H1 (cell line): ENCODE results near the gene BAG2. TPM values are rescaled to one million over a fixed set of nuclear protein-coding genes. Genes with fewer than 3 reads are reported as not detected.

Source experiments
- CTCF ChIA-PET: fragments of 300-600 bp; sonication (Branson Sonifier 250); formaldehyde crosslinking; loops from one replicate; lab custom pipeline; 2021; ENCODE audit not compliant: partially characterized antibody; lab: Charles Lee
- POLR2A ChIA-PET: fragments of 300-600 bp; sonication (Branson Sonifier 250); formaldehyde crosslinking; loops from one replicate; lab custom pipeline; 2021; ENCODE audit warnings: inconsistent platforms; ENCODE audit not compliant: partially characterized antibody; lab: Charles Lee
- DNase-seq, 2 experiments: peaks; one replicate each; pipeline versions ENCODE4 v3.0.0 to v3.0.0-alpha.2; 2010 to 2022; ENCODE audit warnings: low spot score in 2 of 2, low read depth in 1 of 2, mixed read lengths in 1 of 2
- FAIRE-seq: peaks from 2 replicates; lab custom pipeline; 2011; peaks lifted over from hg19 to GRCh38; lab: Jason Lieb, UNC
- H2AFZ ChIP-seq: 2 replicates; pipeline ENCODE4 v1.8.1; 2012; ENCODE audit warnings: low read length, inconsistent platforms
- H2AK5ac ChIP-seq: 2 replicates; pipeline ENCODE4 v1.6.1; 2013; ENCODE audit warnings: low read depth, low read length
- H2BK120ac ChIP-seq: replicated peaks from 2 replicates; pipeline ENCODE3; 2013; ENCODE audit warnings: low read depth, low read length, inconsistent platforms
- H2BK12ac ChIP-seq: 2 replicates; pipeline ENCODE4 v1.6.1; 2013; ENCODE audit warnings: low read depth, low read length
- H2BK15ac ChIP-seq: 2 replicates; pipeline ENCODE4 v1.6.1; 2013; ENCODE audit warnings: low read length
- H2BK20ac ChIP-seq: 2 replicates; pipeline ENCODE4 v1.6.1; 2013; ENCODE audit warnings: low read length
- H2BK5ac ChIP-seq: 2 replicates; pipeline ENCODE4 v1.6.1; 2013; ENCODE audit warnings: low read depth, low read length
- H3K14ac ChIP-seq: 2 replicates; pipeline ENCODE4 v1.6.1; 2013; ENCODE audit warnings: inconsistent platforms; ENCODE audit not compliant: insufficient read length
- H3K18ac ChIP-seq: 2 replicates; pipeline ENCODE4 v1.6.1; 2013; ENCODE audit warnings: low read length; ENCODE audit errors: extremely low read depth
- H3K23ac ChIP-seq: 2 replicates; pipeline ENCODE4 v1.6.1; 2013; ENCODE audit warnings: inconsistent platforms; ENCODE audit not compliant: insufficient read length
- H3K23me2 ChIP-seq: 2 replicates; pipeline ENCODE4 v1.6.1; 2013; ENCODE audit warnings: low read depth, low read length
- H3K27ac ChIP-seq: 2 replicates; pipeline ENCODE4 v1.6.1; 2011; ENCODE audit warnings: low read depth, low read length, inconsistent platforms
- H3K27me3 ChIP-seq, 4 experiments: replicated peaks in 1 of 4; 1 replicate in 1 of 4; 2 replicates in 3 of 4; pipeline versions ENCODE4 v1.6.1 to v1.8.1; 2011 to 2013; ENCODE audit warnings: low read length in 3 of 4, mild to moderate bottlenecking in 3 of 4, inconsistent platforms in 2 of 4, mixed read lengths in 2 of 4, moderate library complexity in 1 of 4; ENCODE audit not compliant: control insufficient read depth in 3 of 4, insufficient read depth in 3 of 4; ENCODE audit errors: extremely low read depth in 1 of 4
- H3K36me3 ChIP-seq, 4 experiments: 2 replicates each; pipeline versions ENCODE4 v1.6.1 to v1.8.1; 2011 to 2013; ENCODE audit warnings: mild to moderate bottlenecking in 4 of 4, low read length in 3 of 4, moderate library complexity in 2 of 4, control low read depth in 1 of 4, inconsistent platforms in 1 of 4; ENCODE audit not compliant: insufficient read depth in 4 of 4, control insufficient read depth in 2 of 4
- H3K4ac ChIP-seq: replicated peaks from 2 replicates; pipeline ENCODE3; 2013; ENCODE audit warnings: low read length, low read depth, mixed read lengths, inconsistent platforms; ENCODE audit not compliant: insufficient read length
- H3K4me1 ChIP-seq, 4 experiments: replicated peaks in 1 of 4; 1 replicate in 1 of 4; 2 replicates in 3 of 4; pipeline versions ENCODE4 v1.6.1 to v1.8.1; 2011 to 2013; ENCODE audit warnings: low read length in 3 of 4, inconsistent platforms in 2 of 4, mixed read lengths in 1 of 4; ENCODE audit not compliant: insufficient read depth in 4 of 4, control insufficient read depth in 3 of 4
- H3K4me2 ChIP-seq, 2 experiments: 2 replicates each; pipeline versions ENCODE4 v1.6.1 to v1.8.1; 2011 to 2013; ENCODE audit warnings: low read depth in 2 of 2, low read length in 2 of 2, control low read depth in 1 of 2, inconsistent platforms in 1 of 2, mild to moderate bottlenecking in 1 of 2; ENCODE audit not compliant: insufficient read depth in 1 of 2
- H3K4me3 ChIP-seq, 4 experiments: fragments of 200-600, 300-600 bp in 1 of 4; sonication (generic), shearing (Covaris generic), sonication (Bioruptor Twin) in 1 of 4; 2 replicates each; pipeline versions ENCODE4 v1.5.1 to v1.8.1; 2011 to 2016; ENCODE audit warnings: low read length in 4 of 4, low read depth in 3 of 4, control low read depth in 2 of 4, inconsistent platforms in 2 of 4, mild to moderate bottlenecking in 2 of 4, mixed read lengths in 1 of 4, moderate library complexity in 1 of 4; ENCODE audit not compliant: insufficient read depth in 2 of 4; ENCODE audit errors: extremely low read depth in 1 of 4
- H3K56ac ChIP-seq: replicated peaks from 2 replicates; pipeline ENCODE3; 2013; ENCODE audit warnings: low read depth, mild to moderate bottlenecking, mixed read lengths, low read length, inconsistent platforms; ENCODE audit not compliant: insufficient read length
- H3K79me1 ChIP-seq: 2 replicates; pipeline ENCODE4 v1.6.1; 2013; ENCODE audit warnings: low read depth, low read length, control low read depth
- H3K79me2 ChIP-seq, 2 experiments: 2 replicates each; pipeline versions ENCODE4 v1.6.1 to v1.8.1; 2012 to 2013; ENCODE audit warnings: low read length in 2 of 2, mild to moderate bottlenecking in 2 of 2, inconsistent platforms in 1 of 2; ENCODE audit not compliant: insufficient read depth in 2 of 2, control insufficient read depth in 1 of 2
- H3K9ac ChIP-seq, 4 experiments: replicated peaks in 1 of 4; 1 replicate in 1 of 4; 2 replicates in 3 of 4; pipeline versions ENCODE4 v1.6.1 to v1.8.1; 2011 to 2013; ENCODE audit warnings: low read depth in 3 of 4, low read length in 3 of 4, control low read depth in 2 of 4, mild to moderate bottlenecking in 2 of 4, moderate library complexity in 2 of 4, inconsistent platforms in 1 of 4; ENCODE audit errors: extremely low read depth in 1 of 4
- H3K9me3 ChIP-seq, 2 experiments: 2 replicates each; pipeline versions ENCODE4 v1.6.1 to v1.8.1; 2012 to 2013; ENCODE audit warnings: mild to moderate bottlenecking in 2 of 2, moderate library complexity in 2 of 2, control low read depth in 1 of 2, inconsistent platforms in 1 of 2, low read depth in 1 of 2, low read length in 1 of 2, mixed read lengths in 1 of 2; ENCODE audit not compliant: insufficient read depth in 2 of 2
- H4K20me1 ChIP-seq, 2 experiments: replicated peaks in 1 of 2; 2 replicates each; pipeline versions ENCODE3 to v1.8.1; 2011 to 2013; ENCODE audit warnings: inconsistent platforms in 2 of 2, low read length in 2 of 2, mild to moderate bottlenecking in 1 of 2; ENCODE audit not compliant: insufficient read depth in 2 of 2, control insufficient read depth in 1 of 2
- H4K5ac ChIP-seq: 2 replicates; pipeline ENCODE4 v1.6.1; 2013; ENCODE audit warnings: low read length, low read depth, mixed read lengths, inconsistent platforms; ENCODE audit not compliant: insufficient read length
- H4K8ac ChIP-seq: 2 replicates; pipeline ENCODE4 v1.8.0; 2013; ENCODE audit warnings: mild to moderate bottlenecking, moderate library complexity, low read length, inconsistent platforms; ENCODE audit not compliant: insufficient read depth; ENCODE audit errors: extremely low read depth
- H4K91ac ChIP-seq: replicated peaks from 2 replicates; pipeline ENCODE3; 2013; ENCODE audit warnings: low read length, mixed read lengths, inconsistent platforms; ENCODE audit not compliant: insufficient read length
- CBX5 ChIP-seq: fragments of 300-800, 300-1000 bp; sonication (generic); IDR thresholded peaks from 2 replicates; pipeline ENCODE4 v1.7.1; 2016; ENCODE audit warnings: antibody characterized with exemption, low read length, low read depth
- CHD1 ChIP-seq: IDR thresholded peaks from 2 replicates; pipeline ENCODE4 v1.6.1; 2012; ENCODE audit warnings: low read depth, low read length, improper control_type of control experiment
- CTBP2 ChIP-seq: IDR thresholded peaks from 2 replicates; pipeline ENCODE4 v1.7.0; 2011; ENCODE audit warnings: borderline replicate concordance, mild to moderate bottlenecking, moderate library complexity, mixed read lengths, low read length; ENCODE audit not compliant: insufficient read depth, insufficient read length
- FOSL1 ChIP-seq: IDR thresholded peaks from 2 replicates; pipeline ENCODE4 v1.6.1; 2011; ENCODE audit warnings: mild to moderate bottlenecking, low read depth, low read length, moderate library complexity; ENCODE audit not compliant: insufficient read depth
- KDM5A ChIP-seq: fragments of 200-600 bp; IDR thresholded peaks from 2 replicates; pipeline ENCODE4 v1.7.1; 2012; ENCODE audit warnings: mild to moderate bottlenecking, low read length, inconsistent platforms, mixed read lengths
- SIRT6 ChIP-seq: IDR thresholded peaks from one replicate; pipeline ENCODE4 v1.7.1; 2012; ENCODE audit warnings: low read length, inconsistent platforms
- TEAD4 ChIP-seq: IDR thresholded peaks from 2 replicates; pipeline ENCODE4 v1.6.1; 2012; ENCODE audit warnings: low read depth, low read length, inconsistent platforms, mixed read lengths
- WGBS, 2 experiments: shearing (Covaris generic) in 1 of 2; methylation state at CpG; one replicate each; pipeline versions ENCODE4 v1.1.6 to v1.1.7; 2013 to 2015; ENCODE audit warnings: low lambda C conversion rate in 2 of 2, mixed read lengths in 2 of 2, inconsistent platforms in 1 of 2, low coverage in 1 of 2, missing lambda C conversion rate in 1 of 2; ENCODE audit not compliant: insufficient replicate concordance in 2 of 2, insufficient coverage in 1 of 2, insufficient read length in 1 of 2; ENCODE audit errors: extremely low coverage in 1 of 2, missing lambda C conversion rate in 1 of 2; 5-methylcytosine and 5-hydroxymethylcytosine counted together
- polyA plus RNA-seq, 7 experiments: library from polyadenylated mRNA; depleted of rRNA in 3 of 7; stranded (reverse) in 5 of 7; unstranded in 2 of 7; fragments of >200 nt in 5 of 7; fragments of 200-250 nt in 2 of 7; gene quantifications; 1 replicate in 5 of 7; 2 replicates in 1 of 7; 4 replicates in 1 of 7; pipeline versions ENCODE4 v1.2.1 to v1.2.3, GENCODE V29; 2011 to 2013; ENCODE audit warnings: missing spikeins in 2 of 7, mixed read lengths in 2 of 7
- total RNA-seq: library from RNA; stranded (reverse); fragmentation: NEBNext Ultra II Directional; extraction: Animal tissue kit (Norgen Biotek cat#: 25700); gene quantifications from 2 replicates; pipeline ENCODE4 v1.2.1, GENCODE V29; 2021

BAG2 gene
- total and polyA plus RNA-seq, 2 of the 8 experiments (the other 6 are each of a cell fraction or from before 2014, with no cell fraction given) = 4.4 to 7.4 TPM

- Histone ChIP-seq H3K18ac (no peak overlapping the region), H3K23me2 (no peaks in the 10 kb centered on the region), H3K14ac (no peak overlapping the region), H2BK5ac (no peak overlapping the region), H4K8ac (no peak overlapping the region), H4K91ac (no peak overlapping the region), H3K79me2 (no peaks in the 10 kb centered on the region), H3K9me3 (no peaks in the 10 kb centered on the region; a peak in 1 of 4 replicates), H3K4ac (no peak overlapping the region), H3K36me3 (peaks cover 0 to 12% (median 3%) of the 10 kb centered on the region in 4 experiments; a peak in 2 of 8 replicates), H3K4me1 (no peaks in the 10 kb centered on the region), H3K56ac (no peak overlapping the region), H3K4me2 (no peak overlapping the region), H3K4me3 (no peak overlapping the region), H2BK12ac (no peak overlapping the region), H4K20me1 (no peaks in the 10 kb centered on the region), H3K27ac (no peak overlapping the region), H3K9ac (no peak overlapping the region), H2BK15ac (no peak overlapping the region), H2BK120ac (no peak overlapping the region), H3K79me1 (no peaks in the 10 kb centered on the region), H3K23ac (no peak overlapping the region), H2AK5ac (no peak overlapping the region), H3K27me3 (no peaks in the 10 kb centered on the region), H2AFZ (no peak overlapping the region), H4K5ac (no peak overlapping the region), H2BK20ac (no peak overlapping the region)
- DNase-seq (no peak), FAIRE-seq (no peak)
- WGBS, 2 experiments = 88% methylated on average over 2 of the region's 2 CpGs; no CpG with 5 or more reads in 1 of the 2 experiments
- CTCF ChIA-PET = interaction anchor here (0.6 kb wide), 1 partner anchor 133 kb away, joined by 3 read pairs; no protein-coding TSS in a partner anchor
- POLR2A ChIA-PET = no interaction called here
- no peak for TF ChIP-seq TEAD4
- TF ChIP-seq FOSL1 = no peak
- TF ChIP-seq CBX5 = no peak
- no peak for TF ChIP-seq CTBP2
- no peak for TF ChIP-seq KDM5A
- TF ChIP-seq CHD1 = no peak
- no peak for TF ChIP-seq SIRT6
Measured at GRCh38 chr6:57159127-57159526, 13.0 kb upstream of the BAG2 start.
